ENCODE measurements around the gene ZMYND15.

The ZMYND15 gene

DNA sequence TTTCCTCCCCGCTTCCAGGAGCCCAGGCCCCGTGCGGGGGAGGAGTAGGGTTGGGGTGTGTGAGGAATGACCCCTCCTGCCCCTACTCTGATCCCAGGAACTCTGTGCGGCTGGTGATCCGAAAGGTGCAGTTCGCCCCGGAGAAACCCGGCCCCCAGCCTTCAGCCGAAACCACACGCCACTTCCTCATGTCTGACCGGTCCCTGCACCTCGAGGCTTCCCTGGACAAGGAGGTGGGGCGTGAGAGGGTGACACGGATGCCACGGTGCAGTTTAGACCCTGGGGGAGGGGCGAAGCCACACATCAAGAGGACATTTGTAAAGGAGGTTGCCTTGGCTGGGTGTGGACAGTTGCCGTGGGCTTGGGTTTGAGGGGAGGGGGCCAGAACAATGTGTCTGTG, 21.8 kb upstream of the ZMYND15 start:
- DNase-seq, result no peak

DNA sequence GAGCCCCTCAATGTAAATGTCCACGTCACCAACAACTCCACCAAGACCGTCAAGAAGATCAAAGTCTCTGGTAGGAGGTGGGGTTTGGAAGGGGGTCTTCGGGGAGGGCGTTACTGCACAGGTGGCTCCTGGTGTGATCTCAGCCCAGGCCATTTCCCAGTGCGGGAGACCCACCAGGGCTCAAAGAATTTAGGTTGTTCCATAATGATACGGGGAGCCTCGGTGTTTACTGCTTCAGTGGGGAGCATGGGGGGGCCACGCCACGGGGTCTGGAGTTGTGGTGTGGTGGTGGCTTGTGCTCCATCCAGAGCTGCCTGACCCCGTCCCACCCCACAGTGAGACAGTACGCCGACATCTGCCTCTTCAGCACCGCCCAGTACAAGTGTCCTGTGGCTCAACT, 21.4 kb upstream of the ZMYND15 start:
- DNase-seq, result no peak

DNA sequence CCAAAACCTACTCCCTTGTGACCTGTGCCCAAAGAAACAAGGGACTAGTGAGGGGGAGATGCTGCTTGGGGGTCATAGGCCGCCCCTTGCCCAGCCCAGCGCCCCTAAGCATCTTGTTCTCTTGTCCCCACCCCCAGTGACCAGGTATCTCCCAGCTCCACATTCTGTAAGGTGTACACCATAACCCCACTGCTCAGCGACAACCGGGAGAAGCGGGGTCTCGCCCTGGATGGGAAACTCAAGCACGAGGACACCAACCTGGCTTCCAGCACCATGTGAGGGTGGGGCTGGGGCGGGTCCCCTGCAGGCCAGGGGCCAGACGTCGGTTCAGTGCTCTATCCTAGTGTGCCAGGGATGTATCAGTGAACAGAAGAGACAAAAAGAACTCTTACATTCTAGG, 20.5 kb upstream of the ZMYND15 start:
- DNase-seq, result no peak

DNA sequence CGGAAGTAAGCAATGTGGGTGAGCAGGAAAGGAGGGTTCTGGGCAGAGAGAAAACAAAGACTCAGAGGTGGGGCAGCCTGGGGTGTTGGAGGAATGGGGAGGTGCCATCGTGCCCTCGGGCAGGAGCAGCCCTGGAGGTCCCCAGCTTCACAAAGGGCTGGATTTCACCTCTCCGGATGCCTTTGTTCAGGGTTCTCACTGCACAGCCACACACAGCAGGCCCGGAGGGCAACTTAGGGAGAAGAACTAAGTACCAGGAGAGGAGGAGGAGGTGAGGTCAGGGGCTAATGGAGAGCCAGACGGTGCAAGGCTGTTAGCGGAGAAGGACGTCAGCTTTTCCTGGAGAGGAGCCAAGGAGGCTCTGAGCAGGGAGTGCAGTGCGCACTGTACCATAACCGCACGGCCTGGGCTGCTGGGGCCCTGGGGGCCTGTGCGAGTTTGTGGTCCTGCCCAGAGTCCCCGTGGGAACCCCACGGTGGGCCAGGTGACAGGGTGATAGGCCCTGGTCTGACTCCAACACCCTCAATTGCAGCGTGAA, 19.9 kb upstream of the ZMYND15 start:
- DNase-seq, result peak; percentile 45

DNA sequence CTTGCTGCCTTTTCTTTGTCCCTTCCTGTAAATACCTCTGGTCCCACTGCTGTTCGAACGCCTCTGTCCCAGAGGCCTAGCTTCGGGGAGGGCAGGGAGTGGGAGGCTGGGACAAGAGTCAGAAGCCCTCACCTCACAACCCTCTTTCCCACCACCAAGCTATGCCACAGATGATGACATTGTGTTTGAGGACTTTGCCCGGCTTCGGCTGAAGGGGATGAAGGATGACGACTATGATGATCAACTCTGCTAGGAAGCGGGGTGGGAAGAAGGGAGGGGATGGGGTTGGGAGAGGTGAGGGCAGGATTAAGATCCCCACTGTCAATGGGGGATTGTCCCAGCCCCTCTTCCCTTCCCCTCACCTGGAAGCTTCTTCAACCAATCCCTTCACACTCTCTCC, 18.8 kb upstream of the ZMYND15 start:
- no peak for DNase-seq

DNA sequence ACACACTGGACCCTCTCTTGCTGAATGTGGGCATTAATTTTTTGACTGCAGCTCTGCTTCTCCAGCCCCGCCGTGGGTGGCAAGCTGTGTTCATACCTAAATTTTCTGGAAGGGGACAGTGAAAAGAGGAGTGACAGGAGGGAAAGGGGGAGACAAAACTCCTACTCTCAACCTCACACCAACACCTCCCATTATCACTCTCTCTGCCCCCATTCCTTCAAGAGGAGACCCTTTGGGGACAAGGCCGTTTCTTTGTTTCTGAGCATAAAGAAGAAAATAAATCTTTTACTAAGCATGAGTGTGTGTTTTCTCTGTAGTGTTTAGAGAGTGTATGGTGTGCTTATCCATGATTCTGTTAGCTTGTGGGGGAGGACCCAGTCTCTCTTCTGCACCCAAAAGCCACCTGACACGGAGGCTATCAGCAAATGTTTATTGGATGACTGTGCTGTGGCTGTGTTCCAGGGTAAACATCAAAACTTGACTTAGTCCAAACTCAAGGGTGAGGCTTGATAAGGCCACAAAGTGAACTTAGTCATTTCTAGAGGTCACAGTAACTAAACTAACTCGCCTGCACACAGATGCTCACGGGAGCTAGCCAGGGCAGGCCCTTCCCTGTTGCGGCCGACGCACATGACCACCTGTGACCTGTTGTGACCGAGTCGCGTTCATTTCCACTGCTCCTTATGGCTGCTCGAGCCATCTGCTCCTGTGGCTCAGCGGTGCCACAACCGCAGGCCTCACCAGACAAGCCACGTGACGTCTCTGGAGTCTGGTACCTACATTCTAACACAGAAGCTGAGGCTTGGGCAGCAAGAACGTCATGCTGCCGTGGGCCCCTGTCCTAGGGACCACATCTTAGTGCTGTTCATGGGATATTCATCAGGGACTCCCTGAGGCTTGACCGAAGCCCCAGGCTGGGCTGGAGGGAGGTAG, 18.2 kb upstream of the ZMYND15 start:
- DNase-seq, result peak; percentile 69

DNA sequence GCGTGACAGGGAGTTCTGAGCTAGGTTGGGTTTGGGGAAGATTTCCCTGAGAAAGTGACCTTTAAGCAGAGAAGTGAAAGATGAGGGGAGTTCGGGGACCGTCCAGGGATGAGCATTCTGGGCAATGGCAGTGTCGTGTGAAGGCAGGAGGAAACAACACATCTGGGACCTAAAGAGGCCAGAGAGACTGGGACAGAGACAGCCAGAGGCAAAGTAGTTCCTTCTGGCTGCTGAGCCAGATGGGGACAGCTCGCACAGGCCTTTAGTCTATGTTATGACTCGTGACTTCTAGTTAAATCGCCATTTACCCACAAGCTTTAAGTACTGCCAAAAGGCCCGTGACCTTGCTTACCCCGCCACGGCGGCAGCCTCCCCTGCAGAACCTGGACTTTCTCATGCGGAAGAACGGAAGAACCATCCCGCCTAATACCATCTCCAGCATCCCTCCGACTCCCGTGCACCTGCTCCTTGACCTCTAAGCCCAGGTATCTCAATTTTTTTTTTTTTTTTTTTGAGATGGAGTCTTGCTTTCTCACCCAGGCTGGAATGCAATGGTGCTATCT, 16.9 kb upstream of the ZMYND15 start:
- no peak for DNase-seq

DNA sequence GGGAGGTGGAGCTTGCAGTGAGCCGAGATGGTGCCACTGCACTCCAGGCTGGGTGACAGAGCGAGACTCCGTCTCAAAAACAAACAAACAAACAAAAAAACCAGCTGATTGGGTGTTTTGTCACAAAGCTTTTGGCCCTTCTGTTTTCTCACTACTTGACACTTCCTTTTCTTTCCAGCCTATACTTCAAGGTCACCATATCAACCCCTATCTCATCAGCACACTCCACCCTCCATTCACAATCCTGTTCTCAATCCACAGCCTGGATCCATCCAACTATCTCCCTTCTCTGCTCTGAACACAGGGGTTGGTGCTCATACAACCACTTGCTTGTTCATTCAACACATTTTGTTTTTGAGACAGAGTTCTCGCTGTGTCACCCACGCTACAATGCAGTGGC, 15.0 kb upstream of the ZMYND15 start:
- no peak for DNase-seq

DNA sequence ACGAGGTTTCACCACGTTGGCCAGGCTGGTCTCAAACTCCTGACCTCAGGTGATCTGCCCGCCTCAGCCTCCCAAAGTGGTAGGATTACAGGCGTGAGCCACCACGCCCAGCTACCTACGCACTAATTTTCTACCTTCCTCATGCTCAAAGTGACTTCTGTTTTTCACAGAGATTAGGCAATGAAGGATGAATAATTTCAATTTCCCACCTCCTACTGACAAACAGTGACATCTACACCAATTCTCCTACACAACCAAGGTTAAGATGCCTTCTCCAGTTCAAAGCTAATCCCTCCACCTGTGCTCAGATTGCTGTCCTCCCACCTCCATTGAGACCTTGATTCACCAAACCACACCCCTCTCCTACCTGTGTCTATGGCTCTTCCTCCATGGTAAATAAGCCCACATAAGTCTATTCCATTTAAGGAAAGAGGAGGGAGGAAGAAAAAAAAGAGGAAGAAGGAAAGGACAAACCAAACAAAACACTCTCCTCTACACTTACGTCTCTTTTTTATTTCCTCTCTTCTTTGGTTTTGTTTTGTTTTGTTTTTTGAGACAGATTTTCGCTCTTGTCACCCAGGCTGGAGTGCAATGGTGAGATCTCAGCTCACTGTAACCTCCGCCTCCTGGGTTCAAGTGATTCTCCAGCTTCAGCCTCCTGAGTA, 13.9 kb upstream of the ZMYND15 start:
- DNase-seq, result no peak

DNA sequence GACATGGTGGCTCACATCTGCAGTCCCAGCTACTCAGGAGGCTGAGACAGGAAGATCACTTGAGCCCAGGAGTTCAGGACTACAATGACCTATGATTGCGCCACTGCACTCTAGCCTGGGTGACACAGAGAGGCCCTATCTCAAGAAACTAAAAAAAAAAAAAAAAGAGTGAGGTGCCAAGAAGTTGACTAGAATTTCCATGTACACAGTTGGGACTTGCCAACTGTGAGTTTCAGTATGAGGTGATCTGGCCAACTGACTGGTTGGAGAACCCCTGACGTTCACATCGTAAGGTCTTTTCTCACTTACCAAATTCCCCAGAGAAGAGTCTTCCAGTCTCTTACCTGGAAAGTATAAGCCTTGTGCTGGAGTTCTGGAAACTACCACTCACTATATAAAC, 11.5 kb upstream of the ZMYND15 start:
- DNase-seq, result no peak

DNA sequence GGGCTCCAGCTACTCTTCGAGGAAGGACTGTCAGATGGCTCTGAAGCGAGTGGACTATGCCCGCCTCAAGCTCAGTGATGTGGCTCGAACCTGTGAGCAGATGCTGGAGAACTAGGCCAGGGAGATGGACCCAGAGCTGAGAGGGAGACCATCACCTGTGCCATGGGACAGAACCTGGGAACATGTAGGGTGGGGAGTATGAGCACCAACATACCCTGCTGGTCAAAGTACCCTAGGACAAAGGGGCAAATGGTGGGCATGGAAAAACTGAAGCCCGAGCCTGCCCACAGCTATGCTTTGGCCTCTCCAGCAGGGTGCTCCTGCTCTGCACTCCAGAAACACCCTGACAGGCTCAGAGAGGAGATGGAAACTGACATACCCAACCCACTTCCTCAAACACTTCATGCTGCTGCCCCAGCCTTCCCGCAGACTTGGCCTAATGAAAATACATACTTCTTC, 6.5 kb upstream of the ZMYND15 start:
- no peak for DNase-seq

DNA sequence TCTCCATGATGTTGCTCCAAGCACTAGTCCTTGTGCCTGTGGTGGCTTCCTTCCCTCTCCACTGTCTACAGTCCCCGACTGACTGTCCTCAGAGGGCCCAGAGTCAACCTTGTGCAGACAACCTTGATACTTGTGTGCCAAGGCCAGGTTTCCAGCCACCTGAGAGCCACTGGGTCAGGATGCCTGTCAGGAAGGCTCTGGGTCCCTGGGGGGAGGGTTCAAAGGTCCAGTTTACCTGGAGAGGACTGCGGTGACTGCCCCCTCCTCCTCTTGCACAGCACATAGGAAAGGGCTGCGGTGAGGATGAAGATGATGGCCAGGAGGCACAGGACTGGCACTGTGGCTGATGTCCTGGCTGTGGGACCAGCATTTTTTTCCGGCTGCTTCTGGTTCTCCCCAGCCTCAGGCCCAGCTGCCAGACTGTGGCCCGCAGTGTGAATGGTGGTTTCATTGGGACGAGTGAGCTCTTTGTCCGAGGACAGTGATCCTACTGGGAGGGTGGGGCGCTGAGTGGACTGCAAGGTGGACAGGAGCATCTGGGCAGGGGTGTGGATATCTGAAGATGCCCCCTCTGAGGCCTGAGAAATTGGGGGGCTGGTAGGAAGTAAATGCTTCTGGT, 4.7 kb upstream of the ZMYND15 start:
- DNase-seq, result no peak

DNA sequence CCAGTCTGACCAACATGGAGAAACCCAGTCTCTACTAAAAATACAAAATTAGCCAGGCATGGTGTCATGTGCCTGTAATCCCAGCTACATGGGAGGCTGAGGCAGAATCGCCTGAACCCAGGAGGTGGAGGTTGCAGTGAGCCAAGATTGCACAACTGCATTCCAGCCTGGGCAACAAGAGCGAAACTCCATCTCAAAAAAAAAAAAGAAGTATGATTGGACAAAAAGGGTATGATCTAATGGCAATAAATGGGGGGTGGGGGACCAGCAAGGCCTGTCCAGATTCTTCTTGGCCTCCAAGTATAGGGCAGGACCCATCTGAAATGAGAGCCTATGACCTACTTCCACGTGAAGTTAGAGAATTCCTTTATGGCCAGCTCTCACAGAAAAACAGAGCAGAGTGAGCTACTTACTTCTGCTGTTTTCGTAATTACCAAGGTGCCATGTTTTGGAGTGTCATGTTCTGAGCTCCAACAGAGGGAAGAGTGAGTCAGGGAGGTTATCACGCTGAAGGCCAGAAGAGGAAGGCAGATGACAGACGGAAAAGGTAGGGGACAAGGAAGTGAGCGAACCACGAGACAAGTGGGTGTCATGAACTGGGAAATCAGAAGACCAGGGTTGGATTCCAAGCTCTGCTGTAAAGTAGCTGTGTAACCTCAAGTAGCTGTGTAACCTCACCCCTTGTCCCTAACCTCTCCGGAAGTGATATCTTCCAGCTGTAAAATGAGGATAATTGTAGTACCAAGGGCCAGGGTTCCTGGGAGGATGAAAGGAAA, 3.6 kb upstream of the ZMYND15 start:
- DNase-seq, result no peak

DNA sequence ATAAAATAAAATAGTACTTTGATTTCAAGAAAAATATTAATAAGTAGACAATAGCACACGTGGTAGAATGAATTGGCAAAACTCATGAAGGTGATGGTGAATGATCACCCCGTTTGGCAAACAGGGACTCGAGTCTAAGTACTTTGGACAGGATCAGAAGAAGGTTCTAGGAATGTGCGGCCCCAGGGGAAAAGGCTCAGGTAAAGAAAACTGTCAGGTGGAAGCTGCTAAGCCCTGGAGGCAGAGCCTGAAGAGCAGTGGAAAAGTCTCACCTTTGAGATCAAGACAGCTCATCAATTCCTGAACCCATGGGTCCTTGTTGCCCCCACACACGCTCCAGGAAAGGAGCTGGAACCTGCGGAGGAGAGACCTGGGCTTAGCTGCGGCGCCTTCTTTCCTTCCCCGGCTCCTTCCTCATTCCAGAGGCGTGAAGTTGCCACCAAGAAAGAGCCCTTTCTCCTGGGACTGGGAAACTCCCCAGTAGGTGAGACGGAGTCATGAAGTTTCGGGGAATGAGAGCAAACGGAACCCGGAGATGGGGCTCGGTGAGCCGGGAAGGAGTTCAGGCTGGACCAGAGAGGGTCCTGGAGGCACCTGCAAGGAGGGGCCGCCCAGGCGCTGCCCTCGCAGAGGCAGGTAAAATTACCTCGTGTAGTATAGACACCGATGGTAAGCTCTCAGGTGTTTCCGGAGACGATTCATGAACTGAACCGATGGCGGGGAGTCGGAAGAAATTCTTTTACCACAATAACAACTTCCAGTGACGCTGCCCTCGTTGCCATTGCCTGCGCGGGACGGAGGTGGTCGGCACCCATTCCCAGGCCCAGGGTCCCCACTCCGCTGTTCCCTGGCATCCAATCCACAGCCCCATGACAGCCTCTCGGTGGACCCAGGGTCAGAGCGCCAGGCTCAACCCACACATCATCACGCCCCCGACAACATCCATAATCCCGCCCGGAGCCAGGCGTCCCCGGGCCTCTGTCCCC, 1.2 kb upstream of the ZMYND15 start:
- DNase-seq, result no peak

DNA sequence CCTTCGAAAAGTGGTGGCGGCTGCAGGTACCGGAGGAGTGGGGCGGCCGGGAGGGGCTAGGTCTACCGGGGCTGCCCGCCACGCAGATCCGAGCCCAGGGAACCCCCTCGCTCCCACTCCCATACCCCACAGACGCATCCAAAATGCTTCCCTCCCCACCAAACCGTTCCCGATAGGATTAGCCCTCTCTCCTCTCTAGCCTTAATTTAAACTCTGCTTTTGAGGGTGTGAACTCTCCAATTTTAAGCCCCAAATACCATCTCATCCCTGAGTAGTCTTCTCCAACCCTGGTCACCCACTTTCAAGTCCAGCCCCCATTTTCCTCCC, 355 bp downstream of the ZMYND15 start:
- DNase-seq, result no peak

DNA sequence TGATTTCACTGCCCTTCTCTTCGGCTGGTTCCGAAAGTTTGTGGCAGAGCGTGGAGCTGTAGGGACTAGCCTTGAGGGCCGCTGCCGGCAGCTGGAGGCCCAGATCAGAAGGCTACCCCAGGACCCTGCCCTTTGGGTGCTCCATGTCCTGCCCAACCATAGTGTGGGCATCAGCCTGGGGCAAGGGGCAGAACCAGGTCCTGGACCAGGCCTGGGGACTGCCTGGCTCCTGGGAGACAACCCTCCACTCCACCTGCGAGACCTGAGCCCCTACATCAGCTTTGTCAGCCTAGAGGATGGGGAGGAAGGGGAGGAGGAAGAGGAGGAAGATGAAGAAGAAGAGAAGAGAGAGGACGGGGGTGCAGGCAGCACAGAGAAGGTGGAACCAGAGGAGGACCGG, 951 bp downstream of the ZMYND15 start:
- no peak for DNase-seq

DNA sequence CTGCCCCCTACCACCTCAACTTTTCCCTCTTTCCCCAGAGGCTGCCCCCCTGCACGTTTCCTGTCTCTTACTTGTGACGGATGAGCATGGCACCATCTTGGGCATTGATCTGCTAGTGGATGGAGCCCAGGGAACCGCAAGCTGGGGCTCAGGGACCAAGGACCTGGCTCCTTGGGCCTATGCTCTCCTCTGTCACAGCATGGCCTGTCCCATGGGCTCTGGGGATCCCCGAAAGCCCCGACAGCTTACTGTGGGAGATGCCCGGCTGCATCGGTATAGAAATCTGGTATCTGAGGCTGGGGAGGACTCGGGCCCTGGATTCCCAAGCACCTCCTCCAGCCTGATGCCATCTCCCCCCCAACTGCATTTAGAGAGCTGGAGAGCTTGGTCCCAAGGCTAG, 1.9 kb downstream of the ZMYND15 start:
- no peak for DNase-seq

DNA sequence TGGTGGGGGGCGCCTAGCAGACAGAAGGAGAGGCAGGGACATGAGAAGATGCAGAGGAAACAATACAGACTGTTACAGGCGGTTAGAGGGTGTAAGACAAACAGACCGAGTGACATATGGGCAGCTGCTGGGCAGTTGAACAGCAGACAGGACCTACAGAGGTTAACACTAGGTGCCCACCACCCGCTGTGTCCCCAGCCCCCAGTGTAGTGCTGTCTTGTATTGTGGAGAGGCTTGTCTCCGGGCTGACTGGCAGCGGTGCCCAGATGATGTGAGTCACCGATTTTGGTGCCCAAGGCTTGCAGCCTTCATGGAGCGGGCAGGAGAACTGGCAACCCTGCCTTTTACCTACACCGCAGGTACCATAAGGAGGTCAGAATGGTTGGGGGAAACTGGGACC, 2.5 kb downstream of the ZMYND15 start:
- DNase-seq, result no peak

DNA sequence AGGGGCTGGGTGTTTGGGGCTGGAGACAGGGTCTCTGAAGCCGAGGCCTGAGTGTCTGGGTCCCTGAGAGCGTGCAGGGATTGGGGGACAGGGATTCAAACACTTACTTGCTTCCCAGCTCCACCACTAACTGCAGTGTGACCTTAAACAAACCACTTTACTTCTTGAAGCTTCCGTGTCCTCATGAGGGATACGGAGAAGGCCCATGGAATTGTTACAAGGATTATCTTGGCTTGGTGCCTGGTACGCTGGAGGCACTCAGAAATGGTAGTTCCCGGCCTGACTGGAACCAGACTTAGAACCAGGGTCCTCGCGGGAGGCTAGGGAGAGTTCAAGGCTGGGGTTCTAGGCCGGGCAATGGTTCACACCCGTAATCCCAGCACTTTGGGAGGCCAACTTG, 3.0 kb downstream of the ZMYND15 start:
- DNase-seq, result no peak

DNA sequence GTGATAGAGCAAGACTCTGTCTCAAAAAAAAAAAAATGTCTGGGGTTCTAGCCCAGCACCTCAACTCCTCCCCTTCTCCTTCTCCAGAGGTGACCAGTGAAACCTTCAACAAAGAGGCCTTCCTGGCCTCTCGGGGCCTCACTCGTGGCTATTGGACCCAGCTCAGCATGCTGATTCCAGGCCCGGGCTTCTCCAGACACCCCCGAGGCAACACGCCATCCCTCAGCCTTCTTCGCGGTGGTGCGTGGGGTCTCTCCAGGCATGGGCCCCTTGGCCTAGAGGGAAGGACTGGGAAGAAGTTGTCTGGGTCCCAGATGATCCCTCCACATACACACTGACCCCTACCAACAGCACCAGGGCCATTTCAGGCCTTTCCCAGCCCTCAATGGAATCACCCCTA, 3.6 kb downstream of the ZMYND15 start:
- DNase-seq, result no peak

DNA sequence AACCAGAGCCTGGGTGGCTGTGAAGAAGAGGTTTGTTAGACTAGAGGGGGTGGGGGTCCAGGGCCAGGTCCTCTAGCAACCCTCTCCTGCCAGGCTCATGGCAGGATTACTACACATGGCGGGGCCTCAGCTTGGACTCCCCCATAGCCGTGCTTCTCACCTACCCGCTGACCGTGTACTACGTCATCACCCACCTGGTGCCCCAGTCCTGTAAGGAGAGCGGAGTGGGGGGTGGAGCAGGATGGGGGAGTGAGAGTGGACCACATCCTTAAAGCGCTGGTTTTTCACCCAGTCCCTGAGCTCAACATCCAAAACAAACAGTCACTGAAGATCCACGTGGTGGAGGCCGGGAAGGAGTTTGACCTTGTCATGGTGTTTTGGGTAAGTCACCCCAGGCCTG, 4.3 kb downstream of the ZMYND15 start:
- no peak for DNase-seq

Measured in NCI-H2171 treated with DMSO at 0.1 percent for 48 hours (cell line).